Trophoblast cell (in vitro differentiated cells and primary cell): ENCODE measurements around the gene SS18L1.
A peak's percentile ranks its signal among the peaks of the same experiment; 100 is the strongest.

Experiments used
- DNase-seq, 2 donors: peaks; one replicate each; pipeline ENCODE4 v3.0.0-alpha.2; 2016
- H2AFZ ChIP-seq: 2 replicates; pipeline ENCODE4 v1.6.1; 2013; ENCODE audit warnings: low read length, moderate library complexity, mild to moderate bottlenecking; ENCODE audit not compliant: insufficient read depth, poor library complexity
- H2AK5ac ChIP-seq: 2 replicates; pipeline ENCODE4 v1.6.1; 2013; ENCODE audit warnings: mild to moderate bottlenecking, low read length
- H2BK120ac ChIP-seq: 2 replicates; pipeline ENCODE4 v1.6.1; 2013; ENCODE audit warnings: low read length, mild to moderate bottlenecking, moderate library complexity; ENCODE audit not compliant: insufficient read depth, poor library complexity
- H2BK12ac ChIP-seq: 2 replicates; pipeline ENCODE4 v1.6.1; 2013; ENCODE audit warnings: mild to moderate bottlenecking, low read length, moderate library complexity
- H2BK5ac ChIP-seq: 2 replicates; pipeline ENCODE4 v1.6.1; 2013; ENCODE audit warnings: low read length, low read depth, moderate library complexity, mild to moderate bottlenecking; ENCODE audit not compliant: poor library complexity
- H3K14ac ChIP-seq: 2 replicates; pipeline ENCODE4 v1.6.1; 2013; ENCODE audit warnings: mild to moderate bottlenecking, low read length
- H3K18ac ChIP-seq: 2 replicates; pipeline ENCODE4 v1.6.1; 2013; ENCODE audit warnings: mild to moderate bottlenecking, low read length
- H3K23ac ChIP-seq: 2 replicates; pipeline ENCODE4 v1.6.1; 2013; ENCODE audit warnings: low read length
- H3K27ac ChIP-seq: 2 replicates; pipeline ENCODE4 v1.5.1; 2013; ENCODE audit warnings: low read depth, mild to moderate bottlenecking, inconsistent platforms, low read length, moderate library complexity
- H3K27me3 ChIP-seq: 2 replicates; pipeline ENCODE4 v1.6.1; 2013; ENCODE audit warnings: inconsistent platforms, mild to moderate bottlenecking, low read length, moderate library complexity; ENCODE audit not compliant: insufficient read depth
- H3K36me3 ChIP-seq, 2 experiments: 1 replicate in 1 of 2; 2 replicates in 1 of 2; pipeline ENCODE4 v1.6.1; 2013; ENCODE audit warnings: low read length in 2 of 2, mild to moderate bottlenecking in 2 of 2, moderate library complexity in 1 of 2; ENCODE audit not compliant: insufficient read depth in 2 of 2, control insufficient read depth in 1 of 2
- H3K4ac ChIP-seq: 2 replicates; pipeline ENCODE4 v1.6.1; 2013; ENCODE audit warnings: low read depth, mild to moderate bottlenecking, low read length, moderate library complexity
- H3K4me1 ChIP-seq, 2 experiments: 1 replicate in 1 of 2; 2 replicates in 1 of 2; pipeline ENCODE4 v1.6.1; 2013; ENCODE audit warnings: low read length in 2 of 2, mild to moderate bottlenecking in 2 of 2, moderate library complexity in 1 of 2; ENCODE audit not compliant: insufficient read depth in 2 of 2, control insufficient read depth in 1 of 2
- H3K4me2 ChIP-seq: 2 replicates; pipeline ENCODE4 v1.6.1; 2013; ENCODE audit warnings: inconsistent platforms, mild to moderate bottlenecking, low read length, moderate library complexity
- H3K4me3 ChIP-seq: 2 replicates; pipeline ENCODE4 v1.5.1; 2013; ENCODE audit warnings: mild to moderate bottlenecking, low read depth, low read length, inconsistent platforms
- H3K79me1 ChIP-seq: one replicate; pipeline ENCODE4 v1.6.1; 2013; ENCODE audit warnings: low read length
- H3K79me2 ChIP-seq: 2 replicates; pipeline ENCODE4 v1.6.1; 2013; ENCODE audit warnings: low read length, mild to moderate bottlenecking; ENCODE audit not compliant: control insufficient read depth, insufficient read depth, poor library complexity
- H3K9ac ChIP-seq: 2 replicates; pipeline ENCODE4 v1.6.1; 2013; ENCODE audit warnings: mild to moderate bottlenecking, low read length
- H3K9me3 ChIP-seq: 2 replicates; pipeline ENCODE4 v1.6.1; 2013; ENCODE audit warnings: low read depth, mild to moderate bottlenecking, control low read depth, inconsistent platforms, low read length; ENCODE audit not compliant: insufficient read depth
- H4K12ac ChIP-seq: 2 replicates; pipeline ENCODE4 v1.6.1; 2013; ENCODE audit warnings: low read depth, mild to moderate bottlenecking, low read length, moderate library complexity
- H4K8ac ChIP-seq: 2 replicates; pipeline ENCODE4 v1.6.1; 2013; ENCODE audit warnings: low read depth, mild to moderate bottlenecking, low read length, moderate library complexity
- H4K91ac ChIP-seq: one replicate; pipeline ENCODE4 v1.6.1; 2013; ENCODE audit warnings: low read depth, mild to moderate bottlenecking, low read length, moderate library complexity
- WGBS: extraction: QIAGEN DNeasy Blood & Tissue Kit; methylation state at CpG from one replicate; pipeline ENCODE4 v1.1.7; 2013; ENCODE audit warnings: missing lambda C conversion rate; ENCODE audit not compliant: insufficient read length, insufficient coverage; ENCODE audit errors: extremely low coverage; 5-methylcytosine and 5-hydroxymethylcytosine counted together

Gene SS18L1

GRCh38 chr20:62157387-62158087, 14.0 kb downstream of the SS18L1 start:
- Histone ChIP-seq H2BK12ac (no peak overlapping the region), H3K4me3 (no peak overlapping the region), H3K36me3 (peaks cover 43 to 46% of the 10 kb centered on the region in 2 experiments), H3K4me1 (peaks cover 25 to 31% of the 10 kb centered on the region in 2 experiments), H3K9me3 (peaks cover 3% of the 10 kb centered on the region), H3K4ac (peak overlapping the region; percentile 71), H2AK5ac (no peak overlapping the region), H3K14ac (no peak overlapping the region), H3K9ac (no peak overlapping the region), H3K27me3 (no peaks in the 10 kb centered on the region), H4K91ac (no peak overlapping the region), H4K8ac (no peak overlapping the region), H2AFZ (no peak overlapping the region), H3K23ac (no peak overlapping the region), H3K79me2 (peaks cover 9% of the 10 kb centered on the region), H3K79me1 (no peaks in the 10 kb centered on the region), H4K12ac (peak overlapping the region; percentile 6), H2BK120ac (no peak overlapping the region), H3K18ac (peak overlapping the region; percentile 54), H3K27ac (no peak overlapping the region), H2BK5ac (no peak overlapping the region), H3K4me2 (no peak overlapping the region)
- WGBS, result no CpG with 5 or more reads among the region's 25 CpGs
- no peak for DNase-seq

DNA sequence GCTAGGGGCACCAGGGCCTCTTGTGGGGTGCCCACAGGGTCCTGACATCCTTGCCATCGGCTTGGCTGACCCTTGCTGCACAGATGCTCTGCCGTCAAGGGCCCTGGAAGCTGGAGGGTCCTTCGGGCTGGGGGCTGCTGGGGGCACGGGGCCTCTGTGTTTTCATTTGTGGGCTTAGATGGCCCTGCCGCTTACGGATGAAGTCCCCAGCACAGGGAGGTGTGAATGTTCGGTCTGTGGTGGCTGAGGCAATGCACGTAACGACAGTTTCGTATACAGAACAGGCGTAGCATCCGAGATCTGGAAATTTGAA, 14.5 kb downstream of the SS18L1 start:
- Histone ChIP-seq H3K14ac (no peak overlapping the region), H3K27me3 (no peaks in the 10 kb centered on the region), H3K4me2 (no peak overlapping the region), H3K79me2 (peaks cover 9% of the 10 kb centered on the region), H3K18ac (peak overlapping the region; percentile 54), H3K4ac (peak overlapping the region; percentile 71), H4K91ac (no peak overlapping the region), H2AK5ac (no peak overlapping the region), H3K23ac (no peak overlapping the region), H3K79me1 (no peaks in the 10 kb centered on the region), H3K9ac (no peak overlapping the region), H3K4me3 (no peak overlapping the region), H2BK12ac (no peak overlapping the region), H2BK5ac (no peak overlapping the region), H3K27ac (no peak overlapping the region), H3K9me3 (peaks cover 3% of the 10 kb centered on the region), H3K4me1 (peaks cover 25 to 31% of the 10 kb centered on the region in 2 experiments), H2BK120ac (no peak overlapping the region), H4K12ac (no peak overlapping the region), H3K36me3 (peaks cover 45 to 47% of the 10 kb centered on the region in 2 experiments), H2AFZ (no peak overlapping the region), H4K8ac (no peak overlapping the region)
- no peak for DNase-seq
- WGBS, result no CpG with 5 or more reads among the region's 12 CpGs

DNA sequence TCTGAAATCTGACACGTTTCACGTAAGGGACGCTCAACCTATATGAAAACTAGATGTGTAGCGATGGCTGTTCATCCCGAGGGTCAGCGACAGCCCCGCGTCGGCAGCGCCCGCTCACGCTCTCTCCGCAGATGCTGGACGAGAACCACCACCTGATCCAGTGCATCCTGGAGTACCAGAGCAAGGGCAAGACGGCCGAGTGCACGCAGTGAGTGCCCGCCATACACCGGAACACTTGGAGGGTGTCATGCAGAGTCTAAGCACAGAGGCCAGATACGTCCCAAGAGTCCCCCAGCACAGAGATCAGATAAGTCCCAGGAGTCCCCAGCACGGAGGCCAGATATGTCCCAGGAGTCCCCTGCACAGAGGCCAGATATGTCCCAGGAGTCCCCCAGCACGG, 15.0 kb downstream of the SS18L1 start:
- H3K9ac ChIP-seq, result no peak overlapping the region
- no peak overlapping the region for H3K4ac ChIP-seq
- no peak overlapping the region for H3K27ac ChIP-seq
- H3K4me2 ChIP-seq, result no peak overlapping the region
- no peak overlapping the region for H2BK12ac ChIP-seq
- H3K79me2 ChIP-seq, result peaks cover 9% of the 10 kb centered on the region
- H3K4me1 ChIP-seq, result peaks cover 25 to 31% of the 10 kb centered on the region in 2 experiments
- no peak overlapping the region for H3K14ac ChIP-seq
- WGBS, result no CpG with 5 or more reads among the region's 22 CpGs
- H3K27me3 ChIP-seq, result no peaks in the 10 kb centered on the region
- no peak overlapping the region for H2AK5ac ChIP-seq
- H4K12ac ChIP-seq, result no peak overlapping the region
- no peak overlapping the region for H2BK120ac ChIP-seq
- no peak overlapping the region for H4K91ac ChIP-seq
- H3K79me1 ChIP-seq, result no peaks in the 10 kb centered on the region
- no peak overlapping the region for H2BK5ac ChIP-seq
- H3K4me3 ChIP-seq, result no peak overlapping the region
- H3K36me3 ChIP-seq, result peaks cover 45 to 47% of the 10 kb centered on the region in 2 experiments
- no peaks in the 10 kb centered on the region for H3K9me3 ChIP-seq
- no peak overlapping the region for H4K8ac ChIP-seq
- no peak overlapping the region for H3K23ac ChIP-seq
- H3K18ac ChIP-seq, result no peak overlapping the region
- DNase-seq, result no peak
- H2AFZ ChIP-seq, result no peak overlapping the region

DNA sequence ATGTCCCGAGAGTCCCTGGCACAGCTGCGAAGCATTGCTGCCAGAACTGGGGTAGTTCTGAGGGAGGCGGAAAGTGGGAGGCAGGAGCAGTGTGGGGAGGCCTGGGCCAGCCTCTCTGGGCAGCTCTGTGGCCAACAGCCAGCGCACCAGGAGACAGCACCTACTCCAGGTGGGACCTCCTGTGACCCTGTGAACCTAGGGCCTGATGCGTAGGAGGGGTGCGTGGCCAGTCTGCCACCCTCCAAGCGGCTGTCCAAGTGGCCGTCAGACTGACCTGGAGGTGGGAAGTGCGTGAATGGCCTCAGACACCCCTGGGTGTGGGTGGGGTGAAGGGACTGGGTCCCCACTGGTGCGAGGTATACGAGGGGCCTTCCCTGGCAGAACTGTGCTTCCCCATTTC, 15.5 kb downstream of the SS18L1 start:
- no peak overlapping the region for H3K9ac ChIP-seq
- no CpG with 5 or more reads among the region's 11 CpGs for WGBS

More for the DNA sequence above, 15.5 kb downstream of the SS18L1 start:
- no peak overlapping the region for H3K14ac ChIP-seq
- H2AFZ ChIP-seq, result no peak overlapping the region
- H4K12ac ChIP-seq, result no peak overlapping the region
- H4K91ac ChIP-seq, result no peak overlapping the region
- H2AK5ac ChIP-seq, result no peak overlapping the region
- H3K23ac ChIP-seq, result no peak overlapping the region
- H2BK120ac ChIP-seq, result no peak overlapping the region
- H4K8ac ChIP-seq, result no peak overlapping the region
- H3K4ac ChIP-seq, result no peak overlapping the region
- H2BK5ac ChIP-seq, result no peak overlapping the region
- peaks cover 9% of the 10 kb centered on the region for H3K79me2 ChIP-seq
- H2BK12ac ChIP-seq, result no peak overlapping the region
- H3K27me3 ChIP-seq, result no peaks in the 10 kb centered on the region
- no peak overlapping the region for H3K27ac ChIP-seq
- peaks cover 49 to 50% of the 10 kb centered on the region in 2 experiments for H3K36me3 ChIP-seq
- no peaks in the 10 kb centered on the region for H3K9me3 ChIP-seq
- no peak overlapping the region for H3K18ac ChIP-seq
- H3K4me2 ChIP-seq, result no peak overlapping the region
- no peak overlapping the region for H3K4me3 ChIP-seq
- H3K79me1 ChIP-seq, result no peaks in the 10 kb centered on the region
- peaks cover 25 to 31% of the 10 kb centered on the region in 2 experiments for H3K4me1 ChIP-seq
- no peak for DNase-seq
